Activated CD8-positive, alpha-beta T cell treated with anti-CD3 and anti-CD28 coated beads for 36 hours (primary cell): ENCODE results near the gene SLC30A3. TPM values are rescaled to one million over a fixed set of nuclear protein-coding genes. Genes with fewer than 3 reads are reported as not detected.

Source experiments
- ATAC-seq: fragments of 200-7000 bp; cut with Tn5 transposase; one replicate; pipeline ENCODE4 v1.10.0; 2021; ENCODE audit warnings: mild to moderate bottlenecking, moderate library complexity
- CTCF ChIA-PET: fragments of 350-600 bp; sonication (Branson Sonifier 250); formaldehyde crosslinking; loops from one replicate; lab custom pipeline; 2021; ENCODE audit warnings: antibody characterized with exemption; lab: Charles Lee
- POLR2A ChIA-PET: fragments of 350-600 bp; sonication (Branson Sonifier 250); formaldehyde crosslinking; loops from one replicate; lab custom pipeline; 2021; ENCODE audit warnings: antibody characterized with exemption; lab: Charles Lee
- DNase-seq: peaks from one replicate; pipeline ENCODE4 v3.0.0-alpha.2; 2020
- H3K27ac Mint-ChIP-seq: one replicate; pipeline ENCODE4 v1.8.0; 2021; ENCODE audit warnings: mild to moderate bottlenecking, mixed read lengths
- H3K27me3 Mint-ChIP-seq: one replicate; pipeline ENCODE4 v1.8.0; 2021; ENCODE audit warnings: mixed read lengths
- H3K36me3 Mint-ChIP-seq: one replicate; pipeline ENCODE4 v1.8.0; 2021; ENCODE audit warnings: low read depth, mixed read lengths
- H3K4me1 Mint-ChIP-seq: one replicate; pipeline ENCODE4 v1.8.0; 2021; ENCODE audit warnings: low read depth, mixed read lengths
- H3K4me3 Mint-ChIP-seq: one replicate; pipeline ENCODE4 v1.8.0; 2021; ENCODE audit warnings: mild to moderate bottlenecking, moderate library complexity, mixed read lengths
- H3K9me3 Mint-ChIP-seq: one replicate; pipeline ENCODE4 v1.8.0; 2021; ENCODE audit warnings: mixed read lengths
- intact Hi-C: fragments of 100-400 bp; cut with micrococcal nuclease; formaldehyde crosslinking; loops from one replicate; pipeline ENCODE4 v1.10.0; 2022
- total RNA-seq, 2 experiments: library from RNA; stranded (reverse); gene quantifications; one replicate each; pipeline ENCODE4 v1.2.3, GENCODE V29; 2021
- TF ChIP-seq, protein P1 (sequence below): fragments of 200-600 bp; IDR thresholded peaks from one replicate; pipeline ENCODE4 v1.8.0; 2022; ENCODE audit warnings: antibody characterized with exemption, mild to moderate bottlenecking

SLC30A3 gene
- total RNA-seq, 2 experiments from 2014 or later, result 0.32 to 0.43 TPM

- ATAC-seq (no peak), DNase-seq (no peak)
- H3K27ac Mint-ChIP-seq, result no peak overlapping the region
- H3K27me3 Mint-ChIP-seq, result no peaks in the 10 kb centered on the region
- H3K4me1 Mint-ChIP-seq, result peaks cover 2% of the 10 kb centered on the region
- CTCF ChIA-PET, result interaction anchor here (1.4 kb wide), 1 partner anchor 39 kb away, joined by 3 read pairs; no protein-coding TSS in a partner anchor
- peaks cover 25% of the 10 kb centered on the region for H3K36me3 Mint-ChIP-seq
- intact Hi-C loops, result no loop called here
- H3K9me3 Mint-ChIP-seq, result no peaks in the 10 kb centered on the region
- TF ChIP-seq, protein P1, sequence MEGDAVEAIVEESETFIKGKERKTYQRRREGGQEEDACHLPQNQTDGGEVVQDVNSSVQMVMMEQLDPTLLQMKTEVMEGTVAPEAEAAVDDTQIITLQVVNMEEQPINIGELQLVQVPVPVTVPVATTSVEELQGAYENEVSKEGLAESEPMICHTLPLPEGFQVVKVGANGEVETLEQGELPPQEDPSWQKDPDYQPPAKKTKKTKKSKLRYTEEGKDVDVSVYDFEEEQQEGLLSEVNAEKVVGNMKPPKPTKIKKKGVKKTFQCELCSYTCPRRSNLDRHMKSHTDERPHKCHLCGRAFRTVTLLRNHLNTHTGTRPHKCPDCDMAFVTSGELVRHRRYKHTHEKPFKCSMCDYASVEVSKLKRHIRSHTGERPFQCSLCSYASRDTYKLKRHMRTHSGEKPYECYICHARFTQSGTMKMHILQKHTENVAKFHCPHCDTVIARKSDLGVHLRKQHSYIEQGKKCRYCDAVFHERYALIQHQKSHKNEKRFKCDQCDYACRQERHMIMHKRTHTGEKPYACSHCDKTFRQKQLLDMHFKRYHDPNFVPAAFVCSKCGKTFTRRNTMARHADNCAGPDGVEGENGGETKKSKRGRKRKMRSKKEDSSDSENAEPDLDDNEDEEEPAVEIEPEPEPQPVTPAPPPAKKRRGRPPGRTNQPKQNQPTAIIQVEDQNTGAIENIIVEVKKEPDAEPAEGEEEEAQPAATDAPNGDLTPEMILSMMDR, result no peak
- no peak overlapping the region for H3K4me3 Mint-ChIP-seq
- POLR2A ChIA-PET, result interaction anchor here (1.3 kb wide), 1 partner anchor 11 kb away, joined by 4 read pairs; no protein-coding TSS in a partner anchor
Observed at GRCh38 chr2:27243391-27244130, 19.3 kb downstream of the SLC30A3 start.

GRCh38 chr2:27242614-27242951 is 20.3 kb downstream of the SLC30A3 start:
- Mint-ChIP-seq H3K4me1 (peaks cover 2% of the 10 kb centered on the region), H3K27ac (no peak overlapping the region), H3K27me3 (no peaks in the 10 kb centered on the region), H3K4me3 (no peak overlapping the region), H3K9me3 (no peaks in the 10 kb centered on the region), H3K36me3 (peaks cover 33% of the 10 kb centered on the region)
- ATAC-seq, result no peak
- CTCF ChIA-PET, result interaction anchor here (1.9 to 2.4 kb wide), 2 partner anchors 37 to 61 kb away, joined by 8 to 16 read pairs; no protein-coding TSS in a partner anchor
- intact Hi-C loops, result no loop called here
- POLR2A ChIA-PET, result interaction anchor here (1.3 to 2.4 kb wide), 2 partner anchors 10 to 24 kb away, joined by 4 to 10 read pairs; partner anchors contain the start of gene CAD
- no peak for DNase-seq
- TF ChIP-seq, protein P1, result no peak

DNA sequence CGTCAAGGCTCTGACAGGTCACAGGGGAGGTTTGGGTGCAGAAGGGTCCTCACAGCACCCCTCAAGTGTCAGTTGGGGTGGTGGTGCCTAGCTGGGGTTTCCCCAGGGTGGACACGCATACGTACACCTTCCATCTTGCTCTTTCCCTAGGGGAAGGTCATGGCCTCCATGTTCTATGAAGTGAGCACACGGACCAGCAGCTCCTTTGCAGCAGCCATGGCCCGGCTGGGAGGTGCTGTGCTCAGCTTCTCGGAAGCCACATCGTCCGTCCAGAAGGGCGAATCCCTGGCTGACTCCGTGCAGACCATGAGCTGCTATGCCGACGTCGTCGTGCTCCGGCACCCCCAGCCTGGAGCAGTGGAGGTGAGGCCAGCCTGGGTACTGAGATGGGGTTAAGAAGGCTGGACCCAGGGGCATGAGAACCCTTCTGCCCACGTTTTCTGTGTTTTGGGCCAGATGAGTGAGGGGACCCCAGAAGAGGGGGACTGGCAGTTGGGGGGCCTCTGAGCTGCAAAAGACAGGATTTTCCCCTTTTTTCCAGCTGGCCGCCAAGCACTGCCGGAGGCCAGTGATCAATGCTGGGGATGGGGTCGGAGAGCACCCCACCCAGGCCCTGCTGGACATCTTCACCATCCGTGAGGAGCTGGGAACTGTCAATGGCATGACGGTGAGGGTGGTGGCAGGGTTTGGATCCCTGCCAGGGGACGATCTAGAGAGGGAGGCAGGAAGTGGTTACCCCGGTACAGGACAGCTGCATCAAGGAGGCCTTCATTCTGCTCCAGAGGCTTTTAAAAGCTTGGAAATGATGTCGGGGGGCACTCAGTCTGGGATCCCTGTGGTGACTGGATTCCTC is 20.9 kb downstream of the SLC30A3 start:
- ChIA-PET CTCF (interaction anchor here (1.1 to 2.4 kb wide), 3 partner anchors 8 to 61 kb away, joined by 3 to 16 read pairs (median 8); no protein-coding TSS in a partner anchor), POLR2A (interaction anchor here (0.7 to 2.4 kb wide), 5 partner anchors 8 to 38 kb away, joined by 3 to 10 read pairs (median 4); partner anchors contain the start of gene CAD)
- no peaks in the 10 kb centered on the region for H3K27me3 Mint-ChIP-seq
- peaks cover 38% of the 10 kb centered on the region for H3K36me3 Mint-ChIP-seq
- ATAC-seq (no peak), DNase-seq (no peak)
- no peaks in the 10 kb centered on the region for H3K9me3 Mint-ChIP-seq
- peaks cover 2% of the 10 kb centered on the region for H3K4me1 Mint-ChIP-seq
- no peak overlapping the region for H3K4me3 Mint-ChIP-seq
- no peak overlapping the region for H3K27ac Mint-ChIP-seq
- intact Hi-C loops, result no loop called here
- TF ChIP-seq, protein P1, result no peak

GRCh38 chr2:27240406-27240805 is 22.4 kb downstream of the SLC30A3 start:
- no peak for ATAC-seq
- Mint-ChIP-seq H3K4me3 (no peak overlapping the region), H3K4me1 (peaks cover 2% of the 10 kb centered on the region), H3K27me3 (no peaks in the 10 kb centered on the region), H3K36me3 (peaks cover 44% of the 10 kb centered on the region), H3K27ac (no peak overlapping the region), H3K9me3 (no peaks in the 10 kb centered on the region)
- no peak for DNase-seq
- ChIA-PET POLR2A (interaction anchor here (2.4 kb wide), 1 partner anchor 22 kb away, joined by 10 read pairs; the partner anchor contains the start of gene CAD), CTCF (interaction anchor here (0.6 to 2.4 kb wide), 4 partner anchors 10 to 137 kb away, joined by 3 to 16 read pairs (median 6); no protein-coding TSS in a partner anchor)
- intact Hi-C loops, result no loop called here
- TF ChIP-seq, protein P1, result no peak
